HG02981 (cell line): ENCODE data around the gene RPH3AL.

Experiments
- ATAC-seq: cut with Tn5 transposase; IDR thresholded peaks from one replicate; pipeline ENCODE4 v1.9.1; 2021; ENCODE audit warnings: mild to moderate bottlenecking, moderate library complexity; ENCODE audit not compliant: unreplicated experiment

The RPH3AL gene

DNA sequence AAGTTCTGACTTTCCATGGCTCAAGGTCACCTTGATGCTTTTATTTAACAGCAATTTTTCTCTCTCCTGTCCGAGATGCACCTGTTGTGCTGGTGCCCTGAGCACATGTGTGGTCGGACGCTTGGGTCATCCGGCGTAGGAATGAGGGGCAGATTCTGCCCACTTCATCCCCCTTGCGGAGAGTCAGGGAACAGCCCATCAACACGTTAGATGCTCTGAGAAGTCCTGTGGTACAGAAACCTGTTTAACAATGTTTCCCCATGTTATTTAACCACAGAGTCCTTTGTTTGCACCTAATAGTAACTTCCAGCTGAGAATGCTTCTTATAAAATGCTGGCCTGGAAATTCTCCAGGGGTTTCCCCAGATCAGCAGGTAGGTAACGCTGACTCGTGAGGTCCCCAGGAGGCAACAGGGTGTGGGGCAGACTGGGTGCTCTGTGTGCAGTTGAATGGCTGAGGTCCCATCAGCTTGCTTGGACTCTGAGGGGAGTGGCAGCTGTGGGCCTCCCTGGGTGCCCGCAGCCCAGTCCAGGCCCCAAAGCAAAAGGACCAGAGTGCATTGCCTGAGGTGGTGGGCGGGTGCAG lies 189.0 kb downstream of the RPH3AL start:
- ATAC-seq: no peak

DNA sequence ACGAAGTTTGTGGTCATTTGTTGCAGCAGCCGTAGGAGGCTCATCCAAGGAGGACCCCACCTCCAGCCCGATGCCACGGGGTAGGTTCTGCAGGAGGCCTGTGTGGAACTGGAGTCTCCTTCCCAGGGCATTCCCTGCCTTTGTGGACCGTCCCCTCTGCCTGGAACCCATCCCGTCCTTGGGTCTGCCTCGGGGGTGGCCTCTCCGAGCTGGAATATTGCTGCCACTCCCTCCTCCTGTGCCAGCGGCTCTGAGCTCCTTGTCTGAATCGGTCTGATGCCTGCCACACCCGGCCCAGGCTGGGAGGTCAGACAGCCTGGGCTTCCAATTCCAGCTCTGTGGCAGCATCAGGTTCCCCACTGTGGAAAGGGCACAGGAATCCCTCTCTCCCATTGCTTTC lies 189.9 kb downstream of the RPH3AL start:
- ATAC-seq: no peak
